Neutrophil (primary cell): ENCODE measurements around the gene C18orf32.
"Not testable (repeated sequence)": the region's sequence is repeated elsewhere in the genome, so short reads cannot be mapped to it uniquely, and the experiment has no call there.

Experiments
- H3K27ac ChIP-seq: fragments of 200-600 bp; sonication (generic); 2 replicates; pipeline ENCODE4 v1.5.1; 2016; ENCODE audit warnings: mild to moderate bottlenecking, moderate library complexity
- H3K27me3 ChIP-seq: fragments of 200-600 bp; sonication (generic); 2 replicates; pipeline ENCODE4 v1.6.0; 2016; ENCODE audit warnings: mild to moderate bottlenecking
- H3K36me3 ChIP-seq: fragments of 200-600 bp; sonication (generic); 2 replicates; pipeline ENCODE4 v1.5.1; 2017
- H3K4me1 ChIP-seq, 2 experiments: fragments of 200-600 bp in 1 of 2; sonication (generic) in 1 of 2; 1 replicate in 1 of 2; 2 replicates in 1 of 2; pipeline versions ENCODE4 v1.5.1 to v1.6.1; 2013 to 2016; ENCODE audit warnings: low read depth in 1 of 2, low read length in 1 of 2, mild to moderate bottlenecking in 1 of 2, moderate library complexity in 1 of 2; ENCODE audit not compliant: control insufficient read depth in 1 of 2, insufficient read depth in 1 of 2
- H3K4me3 ChIP-seq, 2 experiments: fragments of 200-600 bp in 1 of 2; sonication (generic) in 1 of 2; 1 replicate in 1 of 2; 2 replicates in 1 of 2; pipeline ENCODE4 v1.5.1; 2013 to 2016; ENCODE audit warnings: low read depth in 1 of 2, low read length in 1 of 2, mild to moderate bottlenecking in 1 of 2, moderate library complexity in 1 of 2
- H3K9me3 ChIP-seq: fragments of 200-600 bp; sonication (generic); 2 replicates; pipeline ENCODE4 v1.5.1; 2016
- CTCF ChIP-seq: fragments of 200-600 bp; sonication (generic); IDR thresholded peaks from 2 replicates; pipeline ENCODE4 v1.5.1; 2016; ENCODE audit warnings: antibody characterized with exemption

Gene C18orf32

GRCh38 chr18:49519101-49519971 is 32.3 kb upstream of the C18orf32 start:
- no peaks in the 10 kb centered on the region for H3K27me3 ChIP-seq
- H3K4me1 ChIP-seq = no peaks in the 10 kb centered on the region
- H3K27ac ChIP-seq = no peak overlapping the region
- no peak overlapping the region for H3K4me3 ChIP-seq
- no peak for TF ChIP-seq CTCF
- H3K9me3 ChIP-seq = no peaks in the 10 kb centered on the region
- no peaks in the 10 kb centered on the region for H3K36me3 ChIP-seq

DNA sequence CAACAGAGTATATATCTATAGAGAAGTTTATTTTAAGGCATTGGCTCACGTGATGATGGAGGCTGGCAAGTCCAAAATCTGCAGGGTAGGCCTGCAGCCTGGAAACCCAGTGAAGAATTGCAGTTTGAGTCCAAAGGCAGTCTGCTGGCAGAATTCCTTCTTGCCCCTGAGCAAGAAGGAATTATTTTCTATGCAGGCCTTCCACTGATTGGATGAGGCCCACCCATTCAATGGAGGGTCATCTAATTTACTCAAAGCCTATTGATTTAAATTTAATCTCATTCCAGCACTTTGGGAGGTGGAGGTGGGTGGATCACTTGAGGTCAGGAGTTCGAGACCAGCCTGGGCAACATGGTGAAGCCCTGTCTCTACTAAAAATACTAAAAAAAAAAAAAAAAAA is 30.4 kb upstream of the C18orf32 start:
- Histone ChIP-seq H3K4me3 (no peak overlapping the region), H3K27me3 (no peaks in the 10 kb centered on the region), H3K9me3 (no peaks in the 10 kb centered on the region), H3K4me1 (no peaks in the 10 kb centered on the region), H3K36me3 (no peaks in the 10 kb centered on the region), H3K27ac (no peak overlapping the region)
- no peak for TF ChIP-seq CTCF

DNA sequence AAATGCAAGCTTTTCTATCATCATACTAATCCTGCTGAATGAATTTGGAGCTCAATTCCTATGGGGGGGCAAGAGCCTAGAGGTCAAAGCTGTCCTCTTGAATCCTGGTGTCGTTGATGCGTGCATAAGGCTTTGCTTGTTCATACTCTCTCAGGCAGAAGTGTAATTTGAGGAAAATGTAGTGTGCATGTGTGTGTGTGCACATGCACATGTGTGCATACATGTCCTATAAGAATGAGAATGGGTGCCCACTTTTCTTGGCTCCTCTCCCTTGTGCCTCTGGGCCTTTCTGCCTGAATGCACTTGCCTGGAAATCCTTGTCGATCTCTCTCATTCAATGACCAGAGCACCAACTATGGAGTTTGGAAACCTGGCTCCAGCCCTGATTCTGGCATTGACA is 28.5 kb upstream of the C18orf32 start:
- Histone ChIP-seq H3K4me1 (no peaks in the 10 kb centered on the region), H3K27ac (no peak overlapping the region), H3K4me3 (no peak overlapping the region), H3K36me3 (no peaks in the 10 kb centered on the region), H3K27me3 (no peaks in the 10 kb centered on the region), H3K9me3 (no peaks in the 10 kb centered on the region)
- TF ChIP-seq CTCF = no peak

- not testable (repeated sequence) for H3K9me3 ChIP-seq, H3K4me1 ChIP-seq, H3K27me3 ChIP-seq, H3K4me3 ChIP-seq, H3K36me3 ChIP-seq, H3K27ac ChIP-seq
These were observed 28.0 kb upstream of the C18orf32 start for GRCh38 chr18:49515003-49515402.

DNA sequence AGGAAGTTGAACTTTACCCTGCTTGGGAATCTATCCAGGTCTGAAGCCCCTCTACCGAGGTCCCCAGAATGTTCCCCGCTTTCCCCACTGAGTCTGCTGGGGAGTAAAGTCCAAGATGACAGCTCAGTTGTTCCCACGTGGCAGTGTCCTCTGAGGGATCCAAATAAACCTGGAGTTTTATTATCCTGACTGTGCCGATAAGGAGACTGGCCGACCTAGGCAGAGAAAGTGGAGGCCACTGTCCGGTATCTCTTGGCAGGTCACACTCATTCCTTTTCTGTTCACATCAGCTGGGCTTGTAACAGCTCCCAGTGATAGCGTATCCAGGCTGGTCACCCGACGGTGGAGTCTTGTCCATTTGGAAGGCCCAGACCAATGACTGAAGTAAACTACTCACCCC is 27.5 kb upstream of the C18orf32 start:
- Histone ChIP-seq H3K27ac (no peak overlapping the region), H3K4me3 (no peak overlapping the region), H3K36me3 (no peaks in the 10 kb centered on the region), H3K9me3 (no peaks in the 10 kb centered on the region), H3K27me3 (no peaks in the 10 kb centered on the region), H3K4me1 (no peaks in the 10 kb centered on the region)
- TF ChIP-seq CTCF = no peak

GRCh38 chr18:49512876-49513275 is 25.8 kb upstream of the C18orf32 start:
- peaks cover 15% of the 10 kb centered on the region for H3K27me3 ChIP-seq
- H3K4me3 ChIP-seq, H3K27ac ChIP-seq, H3K9me3 ChIP-seq, H3K4me1 ChIP-seq, H3K36me3 ChIP-seq: not testable (repeated sequence)
